Vagina (tissue), 2 donors: ENCODE results near the gene TFRC.
"Not testable (repeated sequence)": the region's sequence is repeated elsewhere in the genome, so short reads cannot be mapped to it uniquely, and the experiment has no call there.

Experiments used
- CTCF ChIP-seq, 3 experiments: fragments of 450-650 bp in 2 of 3; fragments of 200-600 bp in 1 of 3; sonication (generic) in 1 of 3; IDR thresholded peaks; one replicate each; pipeline ENCODE4 v1.5.1; 2017 to 2019; ENCODE audit warnings: antibody characterized with exemption in 3 of 3, mild to moderate bottlenecking in 2 of 3, moderate library complexity in 2 of 3
- POLR2A ChIP-seq, 2 donors: fragments of 450-650 bp; IDR thresholded peaks; one replicate each; pipeline ENCODE4 v1.6.1; 2017; ENCODE audit warnings: antibody characterized with exemption in 2 of 2, mild to moderate bottlenecking in 2 of 2, moderate library complexity in 2 of 2

DNA sequence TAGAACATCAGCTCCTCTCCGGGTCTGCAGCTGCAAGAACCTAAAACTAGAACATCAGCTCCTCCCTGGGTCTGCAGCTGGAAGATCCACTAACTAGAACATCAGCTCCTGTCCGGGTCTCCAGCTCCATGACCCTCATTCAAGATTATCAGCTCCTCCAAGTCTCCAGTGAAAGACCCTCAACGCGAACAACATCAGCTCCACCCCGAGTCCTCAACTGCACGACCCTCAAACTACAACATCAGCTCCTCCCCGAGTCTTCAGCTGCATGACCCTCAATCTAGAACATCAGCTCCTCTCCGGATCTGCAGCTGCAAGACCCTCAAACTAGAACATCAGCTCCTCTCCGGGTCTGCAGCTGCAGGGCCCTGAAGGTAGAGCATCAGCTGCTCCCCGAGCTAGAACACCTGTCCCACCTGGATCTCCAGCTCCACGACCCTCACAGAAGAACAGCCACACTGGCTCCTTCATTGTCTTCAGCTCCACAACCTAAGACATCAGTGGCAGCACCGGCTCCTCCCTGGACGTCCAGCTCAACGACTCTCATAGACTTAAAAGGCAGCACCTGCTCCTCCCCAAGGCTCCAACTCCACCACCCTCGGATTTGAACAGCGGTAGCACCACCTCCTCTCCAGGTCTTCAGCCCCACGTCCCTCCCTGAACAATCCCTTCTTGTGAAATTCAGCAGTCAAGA is 77.4 kb downstream of the TFRC start:
- TF ChIP-seq CTCF, POLR2A (IDR thresholded peaks at IDR 0.05): not testable (repeated sequence)
